A673 (cell line): Measurements from ENCODE around the gene VDAC1.

Experiments
- CTCF ChIP-seq: fragments of 300-800, 200-600 bp; sonication (generic); conservative IDR thresholded peaks from 2 replicates; pipeline ENCODE4 v1.5.1; 2017; ENCODE audit warnings: low read depth, mild to moderate bottlenecking, antibody characterized with exemption, low read length, moderate library complexity, mixed read lengths
- EZH2 ChIP-seq: fragments of 200-600 bp; sonication (generic); IDR thresholded peaks from 2 replicates; pipeline ENCODE4 v1.6.1; 2017; ENCODE audit warnings: borderline replicate concordance, low read depth, mild to moderate bottlenecking, mixed read lengths, antibody characterized with exemption, low read length; ENCODE audit not compliant: poor library complexity, severe bottlenecking

GRCh38 chr5:133930061-133930812 lies 74.5 kb downstream of the VDAC1 start:
- TF ChIP-seq CTCF = no peak
- TF ChIP-seq EZH2 = no peak
